Measurements from ENCODE around the gene MEF2D.

GRCh38 chr1:156509424-156510034, 9.0 kb upstream of the MEF2D start:
- TF ChIP-seq CTCF (IDR thresholded peaks at IDR 0.05; ENCODE audit: low read depth, low read length) (no peak), EZH2phosphoT487 (IDR thresholded peaks at IDR 0.05; ENCODE audit: low read depth) (no peak)

Data from OCI-LY3 (cell line).